ENCODE results near the gene ARMH3. TPM values are rescaled to one million over a fixed set of nuclear protein-coding genes. Genes with fewer than 3 reads are reported as not detected.

Gene ARMH3
- total RNA-seq, 1 experiment from 2014 or later = 30.6 TPM

DNA sequence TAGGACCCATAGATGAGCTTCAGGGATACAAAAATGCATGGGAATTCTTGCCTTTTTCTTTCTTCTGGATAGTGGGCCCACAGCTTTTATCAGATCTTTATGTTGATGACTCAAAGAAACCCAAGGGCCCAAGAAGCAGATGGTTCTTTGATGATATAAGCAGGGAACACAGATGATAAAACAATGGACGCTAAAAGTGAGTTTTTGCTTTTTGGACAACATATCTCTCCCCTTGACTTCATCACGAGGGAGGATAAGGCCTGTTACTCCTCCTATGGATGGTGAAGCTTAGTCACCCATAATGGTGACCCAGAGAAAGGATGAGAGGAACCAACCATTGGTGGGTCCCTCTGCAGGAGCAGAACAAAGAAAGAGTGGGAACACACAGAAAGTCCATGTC lies 231.2 kb downstream of the ARMH3 start:
- POLR2A ChIA-PET = no interaction called here
- no peak overlapping the region for H3K27ac ChIP-seq (ENCODE audit: low read length)
- DNase-seq (ENCODE audit: low read depth, low spot score) (no peak), ATAC-seq (no peak)
- CTCF ChIA-PET = no interaction called here
- no peaks in the 10 kb centered on the region for H3K27me3 ChIP-seq (ENCODE audit: control insufficient read depth, insufficient read depth, low read length)
- TF ChIP-seq, protein P1, sequence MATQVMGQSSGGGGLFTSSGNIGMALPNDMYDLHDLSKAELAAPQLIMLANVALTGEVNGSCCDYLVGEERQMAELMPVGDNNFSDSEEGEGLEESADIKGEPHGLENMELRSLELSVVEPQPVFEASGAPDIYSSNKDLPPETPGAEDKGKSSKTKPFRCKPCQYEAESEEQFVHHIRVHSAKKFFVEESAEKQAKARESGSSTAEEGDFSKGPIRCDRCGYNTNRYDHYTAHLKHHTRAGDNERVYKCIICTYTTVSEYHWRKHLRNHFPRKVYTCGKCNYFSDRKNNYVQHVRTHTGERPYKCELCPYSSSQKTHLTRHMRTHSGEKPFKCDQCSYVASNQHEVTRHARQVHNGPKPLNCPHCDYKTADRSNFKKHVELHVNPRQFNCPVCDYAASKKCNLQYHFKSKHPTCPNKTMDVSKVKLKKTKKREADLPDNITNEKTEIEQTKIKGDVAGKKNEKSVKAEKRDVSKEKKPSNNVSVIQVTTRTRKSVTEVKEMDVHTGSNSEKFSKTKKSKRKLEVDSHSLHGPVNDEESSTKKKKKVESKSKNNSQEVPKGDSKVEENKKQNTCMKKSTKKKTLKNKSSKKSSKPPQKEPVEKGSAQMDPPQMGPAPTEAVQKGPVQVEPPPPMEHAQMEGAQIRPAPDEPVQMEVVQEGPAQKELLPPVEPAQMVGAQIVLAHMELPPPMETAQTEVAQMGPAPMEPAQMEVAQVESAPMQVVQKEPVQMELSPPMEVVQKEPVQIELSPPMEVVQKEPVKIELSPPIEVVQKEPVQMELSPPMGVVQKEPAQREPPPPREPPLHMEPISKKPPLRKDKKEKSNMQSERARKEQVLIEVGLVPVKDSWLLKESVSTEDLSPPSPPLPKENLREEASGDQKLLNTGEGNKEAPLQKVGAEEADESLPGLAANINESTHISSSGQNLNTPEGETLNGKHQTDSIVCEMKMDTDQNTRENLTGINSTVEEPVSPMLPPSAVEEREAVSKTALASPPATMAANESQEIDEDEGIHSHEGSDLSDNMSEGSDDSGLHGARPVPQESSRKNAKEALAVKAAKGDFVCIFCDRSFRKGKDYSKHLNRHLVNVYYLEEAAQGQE (IDR thresholded peaks at IDR 0.05; ENCODE audit: insufficient read depth in 1 of 2, low read depth in 2 of 2, low read length in 1 of 2) = no peak
- TF ChIP-seq POLR2AphosphoS5 (IDR thresholded peaks at IDR 0.05; ENCODE audit: low read depth, low read length) (no peak), SIN3A (IDR thresholded peaks at IDR 0.05; ENCODE audit: borderline replicate concordance, insufficient read depth, low read depth, low read length) (no peak), TCF7L2 (IDR thresholded peaks at IDR 0.05; ENCODE audit: low read depth, low read length) (no peak)
- TF ChIP-seq, protein P2, sequence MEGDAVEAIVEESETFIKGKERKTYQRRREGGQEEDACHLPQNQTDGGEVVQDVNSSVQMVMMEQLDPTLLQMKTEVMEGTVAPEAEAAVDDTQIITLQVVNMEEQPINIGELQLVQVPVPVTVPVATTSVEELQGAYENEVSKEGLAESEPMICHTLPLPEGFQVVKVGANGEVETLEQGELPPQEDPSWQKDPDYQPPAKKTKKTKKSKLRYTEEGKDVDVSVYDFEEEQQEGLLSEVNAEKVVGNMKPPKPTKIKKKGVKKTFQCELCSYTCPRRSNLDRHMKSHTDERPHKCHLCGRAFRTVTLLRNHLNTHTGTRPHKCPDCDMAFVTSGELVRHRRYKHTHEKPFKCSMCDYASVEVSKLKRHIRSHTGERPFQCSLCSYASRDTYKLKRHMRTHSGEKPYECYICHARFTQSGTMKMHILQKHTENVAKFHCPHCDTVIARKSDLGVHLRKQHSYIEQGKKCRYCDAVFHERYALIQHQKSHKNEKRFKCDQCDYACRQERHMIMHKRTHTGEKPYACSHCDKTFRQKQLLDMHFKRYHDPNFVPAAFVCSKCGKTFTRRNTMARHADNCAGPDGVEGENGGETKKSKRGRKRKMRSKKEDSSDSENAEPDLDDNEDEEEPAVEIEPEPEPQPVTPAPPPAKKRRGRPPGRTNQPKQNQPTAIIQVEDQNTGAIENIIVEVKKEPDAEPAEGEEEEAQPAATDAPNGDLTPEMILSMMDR (IDR thresholded peaks at IDR 0.05) = no peak
- H3K9me3 ChIP-seq (ENCODE audit: control insufficient read depth, insufficient read depth, low read depth, low read length) = no peaks in the 10 kb centered on the region
- H3K4me3 ChIP-seq (ENCODE audit: low read depth in 2 of 2, low read length in 2 of 2) = no peak overlapping the region
- no peaks in the 10 kb centered on the region for H3K36me3 ChIP-seq (ENCODE audit: control insufficient read depth, insufficient read depth, low read length)
- 0 out of 2 replicates have a peak, but pooled peaks cover under 1% of the 10 kb centered on the region for H3K4me1 ChIP-seq (ENCODE audit: control insufficient read depth, insufficient read depth, low read length)
- in situ Hi-C loops (cut with HindIII; ENCODE audit: low pct_unique_long_range_greater_than_20kb, low sequenced_read_pairs) (no loop called here), intact Hi-C loops (cut with micrococcal nuclease; ENCODE audit: unreplicated experiment) (no loop called here)
- no TSS peak for BruUV-seq (replicated peaks)

DNA sequence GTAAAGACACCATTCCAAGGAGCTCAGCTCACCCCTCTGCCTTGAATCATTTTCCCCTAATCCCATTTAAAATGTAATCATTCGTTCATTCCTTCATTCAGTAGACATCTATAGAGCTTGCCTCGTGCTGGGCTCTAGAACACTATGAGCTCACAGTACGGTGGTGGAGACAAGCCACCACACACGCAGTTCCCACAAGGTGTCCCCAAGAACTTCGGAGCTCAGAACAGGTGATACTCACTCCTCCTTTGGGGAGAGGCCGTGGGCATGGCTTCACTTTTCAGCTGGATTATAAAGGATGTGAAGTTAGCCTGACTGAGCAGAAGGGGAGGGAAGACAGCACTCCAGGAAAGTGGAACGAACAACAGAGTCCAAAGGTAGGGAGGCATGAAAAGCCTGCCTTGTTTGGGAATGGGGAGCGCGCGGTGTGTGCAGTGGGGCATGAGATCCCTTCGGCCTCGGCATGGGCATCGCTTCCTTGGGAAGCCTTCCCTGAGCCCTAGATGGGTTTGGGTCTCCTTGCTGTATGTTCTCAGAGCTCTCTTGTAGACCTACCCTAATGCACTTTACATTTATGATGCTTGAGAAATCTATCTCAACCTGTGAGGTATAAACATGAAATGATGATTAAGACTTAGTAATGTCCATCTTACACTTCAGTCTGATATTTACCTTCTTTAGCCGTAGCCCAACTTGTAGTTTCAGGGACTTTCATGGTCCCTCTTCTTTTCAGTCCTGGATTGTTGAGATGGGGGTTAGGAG lies 236.9 kb downstream of the ARMH3 start:
- ChIA-PET CTCF (interaction anchor here (0.5 to 1.6 kb wide), 3 partner anchors 38 to 285 kb away, joined by 3 to 6 read pairs (median 6); no protein-coding TSS in a partner anchor), POLR2A (interaction anchor here (0.6 kb wide), 1 partner anchor 142 kb away, joined by 5 read pairs; no protein-coding TSS in a partner anchor)
- H3K36me3 ChIP-seq (ENCODE audit: control insufficient read depth, insufficient read depth, low read length) = peaks cover 11% of the 10 kb centered on the region; the same call in 1 of the 2 replicates
- peak overlapping the region; percentile 84 to 87 for H3K4me3 ChIP-seq (ENCODE audit: low read depth in 2 of 2, low read length in 2 of 2)
- ATAC-seq = peak; percentile 63
- H3K27me3 ChIP-seq (ENCODE audit: control insufficient read depth, insufficient read depth, low read length) = no peaks in the 10 kb centered on the region
- TF ChIP-seq TCF7L2 (IDR thresholded peaks at IDR 0.05; ENCODE audit: low read depth, low read length) = no peak
- TF ChIP-seq SIN3A (IDR thresholded peaks at IDR 0.05; ENCODE audit: borderline replicate concordance, insufficient read depth, low read depth, low read length) = 0 out of 2 replicates have a peak, but pooled peaks have one; percentile 51
- peaks cover 12% of the 10 kb centered on the region for H3K4me1 ChIP-seq (ENCODE audit: control insufficient read depth, insufficient read depth, low read length)
- no peaks in the 10 kb centered on the region for H3K9me3 ChIP-seq (ENCODE audit: control insufficient read depth, insufficient read depth, low read depth, low read length)
- in situ Hi-C loops (cut with HindIII; ENCODE audit: low pct_unique_long_range_greater_than_20kb, low sequenced_read_pairs) = no loop called here
- BruUV-seq (replicated peaks) = TSS peak; percentile 91
- peak overlapping the region; percentile 98 for H3K27ac ChIP-seq (ENCODE audit: low read length)
- intact Hi-C loops (cut with micrococcal nuclease; ENCODE audit: unreplicated experiment) = no loop called here
- DNase-seq (ENCODE audit: low read depth, low spot score) = no peak

All from Panc1 (cell line).